Measurements from ENCODE around the gene MAPKAP1. TPM values are rescaled to one million over a fixed set of nuclear protein-coding genes. Genes with fewer than 3 reads are reported as not detected.

The MAPKAP1 gene
- total RNA-seq, 2 donors from 2014 or later, result 83.7 to 91.8 TPM

- intact Hi-C loops (cut with DNase I), result no loop called here
- WGBS, 2 donors, result 67 to 73% methylated on average over 3 of the region's 3 CpGs
- Histone ChIP-seq H3K27me3 (no peaks in the 10 kb centered on the region), H3K27ac (peak overlapping the region in 3 of 4 donors; percentile 14 to 70 (median 44)), H3K4me3 (no peak overlapping the region), H3K36me3 (replicated peaks in 1 of 2; ENCODE audit: insufficient read depth in 1 of 2, low read depth in 2 of 2) (no peaks in the 10 kb centered on the region), H3K9me3 (no peaks in the 10 kb centered on the region), H3K4me1 (peaks cover 4% of the 10 kb centered on the region)
- ATAC-seq (no peak), DNase-seq (no peak)
- TF ChIP-seq POLR2A (IDR thresholded peaks at IDR 0.05), result no peak
- TF ChIP-seq CTCF (IDR thresholded peaks at IDR 0.05), result no peak
Observed at GRCh38 chr9:125752070-125752628, 45.1 kb upstream of the MAPKAP1 start.

GRCh38 chr9:125750627-125751011 is 43.6 kb upstream of the MAPKAP1 start:
- no peaks in the 10 kb centered on the region for H3K27me3 ChIP-seq
- no peak overlapping the region for H3K4me3 ChIP-seq
- peaks cover 11% of the 10 kb centered on the region for H3K4me1 ChIP-seq
- H3K9me3 ChIP-seq, result no peaks in the 10 kb centered on the region
- H3K27ac ChIP-seq, result peak overlapping the region in 3 of 4 donors; percentile 7 to 70 (median 17)
- WGBS, 2 donors, result 58 to 68% methylated on average over 6 of the region's 6 CpGs
- DNase-seq (no peak), ATAC-seq (no peak)
- intact Hi-C loops (cut with DNase I), result no loop called here
- TF ChIP-seq CTCF (IDR thresholded peaks at IDR 0.05), result no peak
- no peaks in the 10 kb centered on the region for H3K36me3 ChIP-seq (replicated peaks in 1 of 2; ENCODE audit: insufficient read depth in 1 of 2, low read depth in 2 of 2)

GRCh38 chr9:125749951-125750626 is 43.1 kb upstream of the MAPKAP1 start:
- 57 to 73% methylated on average over 4 of the region's 4 CpGs for WGBS, 2 donors
- no peak overlapping the region for H3K4me3 ChIP-seq

GRCh38 chr9:125749287-125749935 is 42.4 kb upstream of the MAPKAP1 start:
- H3K4me1 ChIP-seq, result peaks cover 13% of the 10 kb centered on the region
- intact Hi-C loops (cut with DNase I), result no loop called here
- peak overlapping the region in 3 of 4 donors; percentile 62 to 90 (median 79) for H3K27ac ChIP-seq
- ATAC-seq (no peak), DNase-seq (no peak)
- 48 to 59% methylated on average over 4 of the region's 4 CpGs for WGBS, 2 donors
- no peaks in the 10 kb centered on the region for H3K9me3 ChIP-seq
- no peaks in the 10 kb centered on the region for H3K36me3 ChIP-seq (replicated peaks in 1 of 2; ENCODE audit: insufficient read depth in 1 of 2, low read depth in 2 of 2)
- H3K27me3 ChIP-seq, result no peaks in the 10 kb centered on the region
- no peak for TF ChIP-seq CTCF (IDR thresholded peaks at IDR 0.05)
- no peak for TF ChIP-seq POLR2A (IDR thresholded peaks at IDR 0.05)
- no peak overlapping the region for H3K4me3 ChIP-seq

More at GRCh38 chr9:125749951-125750626, 43.1 kb upstream of the MAPKAP1 start:
- DNase-seq (no peak), ATAC-seq (no peak)
- intact Hi-C loops (cut with DNase I), result no loop called here
- no peaks in the 10 kb centered on the region for H3K27me3 ChIP-seq
- H3K4me1 ChIP-seq, result peaks cover 13% of the 10 kb centered on the region
- no peak for TF ChIP-seq POLR2A (IDR thresholded peaks at IDR 0.05)
- no peak for TF ChIP-seq CTCF (IDR thresholded peaks at IDR 0.05)
- H3K27ac ChIP-seq, result peak overlapping the region in 3 of 4 donors; percentile 7 to 70 (median 17)
- no peaks in the 10 kb centered on the region for H3K9me3 ChIP-seq
- no peaks in the 10 kb centered on the region for H3K36me3 ChIP-seq (replicated peaks in 1 of 2; ENCODE audit: insufficient read depth in 1 of 2, low read depth in 2 of 2)
